HG02970 (cell line): ENCODE data around the gene DDX24.

Experiments used
- ATAC-seq: cut with Tn5 transposase; IDR thresholded peaks from one replicate; pipeline ENCODE4 v1.9.1; 2021; ENCODE audit warnings: mild to moderate bottlenecking, moderate library complexity, moderate number of reproducible peaks; ENCODE audit not compliant: unreplicated experiment, low FRiP score

Gene DDX24

DNA sequence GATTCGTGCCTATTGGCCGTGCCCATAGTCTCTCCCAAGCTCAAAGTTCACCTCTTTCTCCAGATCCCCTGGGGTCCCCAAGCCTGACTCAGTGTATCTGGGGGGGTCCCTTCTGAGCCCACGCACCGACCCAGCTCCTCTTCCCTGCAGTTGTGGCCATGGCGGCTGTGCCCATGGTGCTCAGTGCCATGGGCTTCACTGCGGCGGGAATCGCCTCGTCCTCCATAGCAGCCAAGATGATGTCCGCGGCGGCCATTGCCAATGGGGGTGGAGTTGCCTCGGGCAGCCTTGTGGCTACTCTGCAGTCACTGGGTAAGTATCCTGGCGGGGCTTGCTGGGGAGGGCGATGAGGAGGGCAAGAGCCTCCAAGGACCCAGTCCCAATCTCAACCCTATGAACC lies 34.6 kb upstream of the DDX24 start:
- ATAC-seq: no peak

DNA sequence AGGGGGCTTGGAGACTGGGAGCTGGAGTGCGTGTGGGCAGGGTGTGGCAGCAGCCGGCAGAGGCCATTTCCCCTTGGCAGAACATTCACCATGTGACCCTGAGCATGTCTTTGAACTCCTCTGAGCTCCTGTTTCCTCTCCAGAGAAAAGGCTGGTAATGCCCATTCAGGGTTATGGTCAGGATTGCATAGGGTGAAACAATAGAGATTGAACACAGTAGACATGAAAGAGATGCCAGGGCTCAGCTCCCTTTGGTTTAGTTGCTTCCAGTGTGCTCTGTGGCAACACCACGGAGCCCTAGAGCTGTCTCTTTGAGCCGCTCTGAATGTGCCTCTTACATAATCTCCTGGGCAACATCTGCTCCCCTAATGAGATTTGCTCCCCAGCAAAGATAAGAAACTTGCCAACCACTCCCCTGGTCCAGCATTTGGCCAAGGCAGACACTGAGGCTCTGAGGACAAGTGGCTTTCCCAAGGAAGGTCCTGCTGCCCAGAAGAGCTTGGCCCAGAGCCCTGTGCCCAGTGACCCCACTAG lies 34.1 kb upstream of the DDX24 start:
- no peak for ATAC-seq

DNA sequence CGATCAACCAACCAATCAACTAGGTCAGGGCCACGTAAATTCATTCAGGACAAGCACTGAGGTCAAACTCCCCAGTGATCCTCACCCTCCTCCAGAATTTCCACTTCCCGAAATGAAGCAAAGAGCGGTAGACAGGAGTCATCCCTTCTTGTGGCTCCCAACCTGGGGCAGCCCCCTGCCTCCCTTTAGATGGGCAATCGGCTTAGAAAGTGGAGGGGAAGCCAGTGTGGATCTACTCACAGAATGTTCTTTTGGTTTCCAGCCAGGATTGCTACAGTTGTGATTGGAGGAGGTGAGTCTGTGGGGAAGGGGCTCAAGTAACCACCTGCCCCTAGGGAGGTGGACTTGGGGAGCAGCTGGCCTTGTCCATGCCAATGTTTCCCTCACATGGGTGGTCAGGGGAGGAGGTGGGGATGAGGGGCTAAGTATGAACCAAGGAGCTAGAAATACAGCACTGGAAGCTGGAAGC lies 33.6 kb upstream of the DDX24 start:
- ATAC-seq: no peak

GRCh38 chr14:94113908-94114588 lies 33.0 kb upstream of the DDX24 start:
- ATAC-seq: no peak

GRCh38 chr14:94113490-94113889 lies 32.5 kb upstream of the DDX24 start:
- ATAC-seq: no peak

DNA sequence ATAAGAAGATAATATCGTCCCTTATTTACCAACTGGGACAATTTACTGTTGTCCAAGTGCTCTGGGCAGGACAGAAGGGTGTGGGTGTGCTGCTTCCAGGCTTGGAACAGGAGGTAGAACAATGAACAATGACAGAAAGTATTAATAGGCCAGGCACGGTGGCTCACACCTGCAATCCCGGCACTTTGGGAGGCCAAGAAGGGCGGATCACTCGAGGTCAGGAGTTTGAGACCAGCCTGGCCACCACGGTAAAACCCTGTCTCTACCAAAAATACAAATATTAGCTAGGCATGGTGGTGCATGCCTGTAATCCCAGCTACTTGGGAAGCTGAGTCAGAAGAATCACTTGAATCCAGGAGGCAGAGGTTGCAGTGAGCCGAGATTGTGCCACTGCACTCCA lies 32.1 kb upstream of the DDX24 start:
- ATAC-seq: no peak

DNA sequence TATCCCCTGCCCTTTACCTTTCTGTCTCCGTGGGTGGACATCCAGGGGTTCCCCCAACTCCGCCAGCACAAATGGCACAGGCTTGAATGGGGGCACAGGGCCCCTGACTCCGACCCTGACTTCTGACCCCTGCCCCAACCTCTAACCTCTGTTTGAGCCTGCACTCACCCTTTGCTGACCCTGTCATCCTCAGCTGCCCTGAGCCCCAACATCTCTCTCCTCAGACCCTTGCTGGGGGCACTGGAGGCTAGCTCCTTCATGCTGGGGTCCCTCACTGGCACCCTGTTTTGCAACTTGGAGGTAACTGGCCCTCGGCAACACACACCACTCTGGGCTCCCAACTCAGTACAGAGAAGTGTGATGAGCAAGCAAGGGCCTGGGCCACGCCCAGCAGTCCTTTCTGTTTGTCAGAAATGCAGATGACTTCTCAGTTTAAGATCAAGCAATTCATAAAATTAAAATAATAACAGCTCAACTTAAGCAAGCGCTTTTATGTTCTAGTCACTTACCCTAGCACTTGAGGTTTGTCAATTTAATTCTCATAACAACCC lies 31.6 kb upstream of the DDX24 start:
- no peak for ATAC-seq

GRCh38 chr14:94111276-94112095 lies 30.5 kb upstream of the DDX24 start:
- ATAC-seq: no peak

- ATAC-seq: no peak
Observed at GRCh38 chr14:94110552-94111181, 29.7 kb upstream of the DDX24 start, which contains the start of gene IFI27. IFI27 (plus strand) TSS chr14:94110736.

GRCh38 chr14:94109915-94110250 lies 28.9 kb upstream of the DDX24 start:
- ATAC-seq: no peak

- ATAC-seq: no peak
Observed at GRCh38 chr14:94104731-94105130, 23.7 kb upstream of the DDX24 start.

- no peak for ATAC-seq
Observed at GRCh38 chr14:94103554-94104150, 22.6 kb upstream of the DDX24 start.

DNA sequence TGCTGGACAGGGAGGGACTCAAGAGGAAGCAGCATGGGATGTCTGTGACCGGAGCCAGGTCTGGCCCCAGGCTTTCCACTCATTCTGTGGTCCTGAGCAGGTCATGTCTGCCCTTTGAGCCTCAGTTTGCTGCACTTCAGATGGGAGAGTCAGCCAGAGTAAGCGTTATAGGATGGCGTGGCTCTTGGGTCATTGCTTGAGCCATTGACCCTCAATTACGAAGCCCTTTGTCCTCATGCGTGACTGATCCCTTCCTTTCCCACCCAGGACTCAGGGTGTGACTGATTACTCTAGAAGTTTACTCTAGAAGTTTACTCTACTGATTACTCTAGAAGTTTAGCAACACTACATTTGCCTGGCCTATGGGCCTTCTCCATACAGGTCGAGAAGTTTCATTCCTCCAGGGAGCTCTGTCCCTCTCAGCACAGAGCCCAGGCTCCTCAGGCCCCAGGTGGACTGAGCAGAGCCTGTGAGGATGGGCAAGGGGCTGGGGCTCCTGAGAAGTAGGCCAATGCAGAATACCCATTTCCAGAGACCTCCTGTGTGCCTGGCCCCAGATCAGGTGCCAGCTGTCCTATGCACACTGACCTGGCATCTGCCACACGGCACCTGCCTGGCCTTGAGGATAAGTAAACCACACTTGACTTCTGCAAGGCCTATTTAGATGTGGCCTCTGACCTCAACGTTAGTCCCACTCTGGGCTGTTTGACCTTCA lies 21.9 kb upstream of the DDX24 start:
- ATAC-seq: no peak

DNA sequence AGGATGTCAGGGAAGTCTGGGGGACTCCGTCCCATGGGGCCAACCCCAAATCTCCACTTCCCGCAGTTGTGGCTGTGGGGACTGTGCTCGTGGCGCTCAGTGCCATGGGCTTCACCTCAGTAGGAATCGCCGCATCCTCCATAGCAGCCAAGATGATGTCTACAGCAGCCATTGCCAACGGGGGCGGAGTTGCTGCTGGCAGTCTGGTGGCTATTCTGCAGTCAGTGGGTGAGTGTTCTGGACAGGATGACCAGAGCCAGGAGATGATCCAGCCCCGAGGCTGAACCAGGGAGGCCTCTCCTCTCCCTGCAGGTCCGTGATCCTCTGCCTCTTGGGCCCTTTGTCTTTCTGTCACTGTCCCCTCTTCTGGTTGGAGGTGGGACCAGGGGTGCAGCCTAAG lies 20.7 kb upstream of the DDX24 start:
- no peak for ATAC-seq

- no peak for ATAC-seq
Observed at GRCh38 chr14:94100847-94101246, 19.8 kb upstream of the DDX24 start.

DNA sequence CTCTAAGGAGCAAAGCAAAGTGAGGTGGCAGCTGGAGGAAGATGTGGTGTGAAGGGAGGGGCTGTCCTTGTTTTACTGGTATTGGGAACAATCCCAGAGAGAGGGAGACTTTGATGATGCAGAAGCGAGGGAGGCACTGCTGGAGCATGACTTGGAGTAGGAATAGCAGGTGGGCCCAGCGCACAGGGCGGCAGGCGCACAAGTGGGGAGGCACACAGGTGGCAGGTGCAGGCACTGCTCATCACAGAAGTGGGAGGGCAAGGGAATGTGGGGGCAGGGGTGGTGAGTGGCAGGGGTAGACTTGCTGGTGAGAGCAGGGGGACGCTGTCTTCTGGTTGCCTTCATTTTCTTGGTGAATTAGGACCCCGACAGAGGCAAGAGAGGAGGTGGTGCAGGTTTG lies 18.0 kb upstream of the DDX24 start:
- ATAC-seq: no peak

GRCh38 chr14:94098326-94098992 lies 17.5 kb upstream of the DDX24 start:
- ATAC-seq: no peak

DNA sequence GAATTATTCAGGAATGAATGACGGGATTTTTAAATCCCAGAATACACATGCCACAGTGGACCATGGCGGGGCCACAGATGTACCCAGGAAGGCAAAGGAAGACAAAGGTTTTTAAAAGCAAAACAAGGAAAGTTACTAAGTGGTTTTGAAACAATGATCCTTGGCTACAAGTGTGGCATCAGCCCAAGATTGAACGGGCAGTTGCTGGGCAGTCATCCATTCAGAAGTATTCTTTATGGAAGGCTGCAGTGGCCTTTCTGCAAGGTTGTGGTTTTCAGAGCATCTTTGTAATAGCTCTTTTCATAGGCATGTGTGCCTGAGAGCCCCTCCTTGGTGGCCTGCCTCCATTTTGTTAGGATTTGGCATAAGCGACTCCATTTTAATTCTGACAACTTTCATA lies 16.1 kb upstream of the DDX24 start:
- no peak for ATAC-seq

- ATAC-seq: no peak
Observed at GRCh38 chr14:94093418-94093817, 12.4 kb upstream of the DDX24 start.
